H1 (cell line): Measurements from ENCODE around the gene FAAH. TPM values are rescaled to one million over a fixed set of nuclear protein-coding genes. Genes with fewer than 3 reads are reported as not detected.

Experiments
- CTCF ChIA-PET: fragments of 300-600 bp; sonication (Branson Sonifier 250); formaldehyde crosslinking; loops from one replicate; lab custom pipeline; 2021; ENCODE audit not compliant: partially characterized antibody; lab: Charles Lee
- POLR2A ChIA-PET: fragments of 300-600 bp; sonication (Branson Sonifier 250); formaldehyde crosslinking; loops from one replicate; lab custom pipeline; 2021; ENCODE audit warnings: inconsistent platforms; ENCODE audit not compliant: partially characterized antibody; lab: Charles Lee
- DNase-seq, 2 experiments: peaks; one replicate each; pipeline versions ENCODE4 v3.0.0 to v3.0.0-alpha.2; 2010 to 2022; ENCODE audit warnings: low spot score in 2 of 2, low read depth in 1 of 2, mixed read lengths in 1 of 2
- FAIRE-seq: peaks from 2 replicates; lab custom pipeline; 2011; peaks lifted over from hg19 to GRCh38; lab: Jason Lieb, UNC
- H2AFZ ChIP-seq: 2 replicates; pipeline ENCODE4 v1.8.1; 2012; ENCODE audit warnings: low read length, inconsistent platforms
- H2AK5ac ChIP-seq: 2 replicates; pipeline ENCODE4 v1.6.1; 2013; ENCODE audit warnings: low read depth, low read length
- H2BK120ac ChIP-seq: replicated peaks from 2 replicates; pipeline ENCODE3; 2013; ENCODE audit warnings: low read depth, low read length, inconsistent platforms
- H2BK12ac ChIP-seq: 2 replicates; pipeline ENCODE4 v1.6.1; 2013; ENCODE audit warnings: low read depth, low read length
- H2BK15ac ChIP-seq: 2 replicates; pipeline ENCODE4 v1.6.1; 2013; ENCODE audit warnings: low read length
- H2BK20ac ChIP-seq: 2 replicates; pipeline ENCODE4 v1.6.1; 2013; ENCODE audit warnings: low read length
- H2BK5ac ChIP-seq: 2 replicates; pipeline ENCODE4 v1.6.1; 2013; ENCODE audit warnings: low read depth, low read length
- H3K14ac ChIP-seq: 2 replicates; pipeline ENCODE4 v1.6.1; 2013; ENCODE audit warnings: inconsistent platforms; ENCODE audit not compliant: insufficient read length
- H3K18ac ChIP-seq: 2 replicates; pipeline ENCODE4 v1.6.1; 2013; ENCODE audit warnings: low read length; ENCODE audit errors: extremely low read depth
- H3K23ac ChIP-seq: 2 replicates; pipeline ENCODE4 v1.6.1; 2013; ENCODE audit warnings: inconsistent platforms; ENCODE audit not compliant: insufficient read length
- H3K23me2 ChIP-seq: 2 replicates; pipeline ENCODE4 v1.6.1; 2013; ENCODE audit warnings: low read depth, low read length
- H3K27ac ChIP-seq: 2 replicates; pipeline ENCODE4 v1.6.1; 2011; ENCODE audit warnings: low read depth, low read length, inconsistent platforms
- H3K27me3 ChIP-seq, 4 experiments: replicated peaks in 1 of 4; 1 replicate in 1 of 4; 2 replicates in 3 of 4; pipeline versions ENCODE4 v1.6.1 to v1.8.1; 2011 to 2013; ENCODE audit warnings: low read length in 3 of 4, mild to moderate bottlenecking in 3 of 4, inconsistent platforms in 2 of 4, mixed read lengths in 2 of 4, moderate library complexity in 1 of 4; ENCODE audit not compliant: control insufficient read depth in 3 of 4, insufficient read depth in 3 of 4; ENCODE audit errors: extremely low read depth in 1 of 4
- H3K36me3 ChIP-seq, 4 experiments: 2 replicates each; pipeline versions ENCODE4 v1.6.1 to v1.8.1; 2011 to 2013; ENCODE audit warnings: mild to moderate bottlenecking in 4 of 4, low read length in 3 of 4, moderate library complexity in 2 of 4, control low read depth in 1 of 4, inconsistent platforms in 1 of 4; ENCODE audit not compliant: insufficient read depth in 4 of 4, control insufficient read depth in 2 of 4
- H3K4ac ChIP-seq: replicated peaks from 2 replicates; pipeline ENCODE3; 2013; ENCODE audit warnings: low read length, low read depth, mixed read lengths, inconsistent platforms; ENCODE audit not compliant: insufficient read length
- H3K4me1 ChIP-seq, 4 experiments: replicated peaks in 1 of 4; 1 replicate in 1 of 4; 2 replicates in 3 of 4; pipeline versions ENCODE4 v1.6.1 to v1.8.1; 2011 to 2013; ENCODE audit warnings: low read length in 3 of 4, inconsistent platforms in 2 of 4, mixed read lengths in 1 of 4; ENCODE audit not compliant: insufficient read depth in 4 of 4, control insufficient read depth in 3 of 4
- H3K4me2 ChIP-seq, 2 experiments: 2 replicates each; pipeline versions ENCODE4 v1.6.1 to v1.8.1; 2011 to 2013; ENCODE audit warnings: low read depth in 2 of 2, low read length in 2 of 2, control low read depth in 1 of 2, inconsistent platforms in 1 of 2, mild to moderate bottlenecking in 1 of 2; ENCODE audit not compliant: insufficient read depth in 1 of 2
- H3K4me3 ChIP-seq, 4 experiments: fragments of 200-600, 300-600 bp in 1 of 4; sonication (generic), shearing (Covaris generic), sonication (Bioruptor Twin) in 1 of 4; 2 replicates each; pipeline versions ENCODE4 v1.5.1 to v1.8.1; 2011 to 2016; ENCODE audit warnings: low read length in 4 of 4, low read depth in 3 of 4, control low read depth in 2 of 4, inconsistent platforms in 2 of 4, mild to moderate bottlenecking in 2 of 4, mixed read lengths in 1 of 4, moderate library complexity in 1 of 4; ENCODE audit not compliant: insufficient read depth in 2 of 4; ENCODE audit errors: extremely low read depth in 1 of 4
- H3K56ac ChIP-seq: replicated peaks from 2 replicates; pipeline ENCODE3; 2013; ENCODE audit warnings: low read depth, mild to moderate bottlenecking, mixed read lengths, low read length, inconsistent platforms; ENCODE audit not compliant: insufficient read length
- H3K79me1 ChIP-seq: 2 replicates; pipeline ENCODE4 v1.6.1; 2013; ENCODE audit warnings: low read depth, low read length, control low read depth
- H3K79me2 ChIP-seq, 2 experiments: 2 replicates each; pipeline versions ENCODE4 v1.6.1 to v1.8.1; 2012 to 2013; ENCODE audit warnings: low read length in 2 of 2, mild to moderate bottlenecking in 2 of 2, inconsistent platforms in 1 of 2; ENCODE audit not compliant: insufficient read depth in 2 of 2, control insufficient read depth in 1 of 2
- H3K9ac ChIP-seq, 4 experiments: replicated peaks in 1 of 4; 1 replicate in 1 of 4; 2 replicates in 3 of 4; pipeline versions ENCODE4 v1.6.1 to v1.8.1; 2011 to 2013; ENCODE audit warnings: low read depth in 3 of 4, low read length in 3 of 4, control low read depth in 2 of 4, mild to moderate bottlenecking in 2 of 4, moderate library complexity in 2 of 4, inconsistent platforms in 1 of 4; ENCODE audit errors: extremely low read depth in 1 of 4
- H3K9me3 ChIP-seq, 2 experiments: 2 replicates each; pipeline versions ENCODE4 v1.6.1 to v1.8.1; 2012 to 2013; ENCODE audit warnings: mild to moderate bottlenecking in 2 of 2, moderate library complexity in 2 of 2, control low read depth in 1 of 2, inconsistent platforms in 1 of 2, low read depth in 1 of 2, low read length in 1 of 2, mixed read lengths in 1 of 2; ENCODE audit not compliant: insufficient read depth in 2 of 2
- H4K20me1 ChIP-seq, 2 experiments: replicated peaks in 1 of 2; 2 replicates each; pipeline versions ENCODE3 to v1.8.1; 2011 to 2013; ENCODE audit warnings: inconsistent platforms in 2 of 2, low read length in 2 of 2, mild to moderate bottlenecking in 1 of 2; ENCODE audit not compliant: insufficient read depth in 2 of 2, control insufficient read depth in 1 of 2
- H4K5ac ChIP-seq: 2 replicates; pipeline ENCODE4 v1.6.1; 2013; ENCODE audit warnings: low read length, low read depth, mixed read lengths, inconsistent platforms; ENCODE audit not compliant: insufficient read length
- H4K8ac ChIP-seq: 2 replicates; pipeline ENCODE4 v1.8.0; 2013; ENCODE audit warnings: mild to moderate bottlenecking, moderate library complexity, low read length, inconsistent platforms; ENCODE audit not compliant: insufficient read depth; ENCODE audit errors: extremely low read depth
- H4K91ac ChIP-seq: replicated peaks from 2 replicates; pipeline ENCODE3; 2013; ENCODE audit warnings: low read length, mixed read lengths, inconsistent platforms; ENCODE audit not compliant: insufficient read length
- JUN ChIP-seq: IDR thresholded peaks from 2 replicates; pipeline ENCODE4 v1.6.1; 2011; ENCODE audit warnings: low read depth, mild to moderate bottlenecking, improper control_type of control experiment, low read length
- MAFK ChIP-seq: IDR thresholded peaks from 2 replicates; pipeline ENCODE4 v1.6.1; 2012; ENCODE audit warnings: low read depth, mild to moderate bottlenecking, improper control_type of control experiment, low read length
- WGBS, 2 experiments: shearing (Covaris generic) in 1 of 2; methylation state at CpG; one replicate each; pipeline versions ENCODE4 v1.1.6 to v1.1.7; 2013 to 2015; ENCODE audit warnings: low lambda C conversion rate in 2 of 2, mixed read lengths in 2 of 2, inconsistent platforms in 1 of 2, low coverage in 1 of 2, missing lambda C conversion rate in 1 of 2; ENCODE audit not compliant: insufficient replicate concordance in 2 of 2, insufficient coverage in 1 of 2, insufficient read length in 1 of 2; ENCODE audit errors: extremely low coverage in 1 of 2, missing lambda C conversion rate in 1 of 2; 5-methylcytosine and 5-hydroxymethylcytosine counted together
- polyA plus RNA-seq, 7 experiments: library from polyadenylated mRNA; depleted of rRNA in 3 of 7; stranded (reverse) in 5 of 7; unstranded in 2 of 7; fragments of >200 nt in 5 of 7; fragments of 200-250 nt in 2 of 7; gene quantifications; 1 replicate in 5 of 7; 2 replicates in 1 of 7; 4 replicates in 1 of 7; pipeline versions ENCODE4 v1.2.1 to v1.2.3, GENCODE V29; 2011 to 2013; ENCODE audit warnings: missing spikeins in 2 of 7, mixed read lengths in 2 of 7
- total RNA-seq: library from RNA; stranded (reverse); fragmentation: NEBNext Ultra II Directional; extraction: Animal tissue kit (Norgen Biotek cat#: 25700); gene quantifications from 2 replicates; pipeline ENCODE4 v1.2.1, GENCODE V29; 2021

Gene FAAH
- total and polyA plus RNA-seq, 2 of the 8 experiments (the other 6 are each of a cell fraction or from before 2014, with no cell fraction given): 41.2 to 47.3 TPM

- CTCF ChIA-PET: interaction anchor here (0.7 to 1.6 kb wide), 5 partner anchors 11 to 133 kb away, joined by 3 to 6 read pairs (median 4); no protein-coding TSS in a partner anchor
- peak overlapping the region; percentile 90 to 95 for H3K4me2 ChIP-seq
- 0 out of 2 replicates have a peak overlapping the region, but pooled peaks have one; percentile 39 for H2BK12ac ChIP-seq
- no peak overlapping the region for H4K8ac ChIP-seq
- WGBS, 2 experiments: 18% methylated on average over 17 of the region's 17 CpGs; no CpG with 5 or more reads in 1 of the 2 experiments
- peaks cover 12% of the 10 kb centered on the region for H3K23me2 ChIP-seq
- peaks cover 0 to 12% (median 6%) of the 10 kb centered on the region in 4 experiments; a peak in 5 of 7 replicates for H3K4me1 ChIP-seq
- no peak overlapping the region for H3K14ac ChIP-seq
- no peak for DNase-seq
- H2BK20ac ChIP-seq: no peak overlapping the region; the same call in 1 of the 2 replicates
- H3K27me3 ChIP-seq: peaks cover 0 to 2% (median under 1%) of the 10 kb centered on the region in 4 experiments; a peak in 2 of 7 replicates
- H2BK5ac ChIP-seq: no peak overlapping the region
- no peak overlapping the region for H3K23ac ChIP-seq
- no peak overlapping the region for H4K5ac ChIP-seq
- FAIRE-seq: no peak
- TF ChIP-seq MAFK (0 out of 2 replicates have a peak, but pooled peaks have one; percentile 15), JUN (no peak)
- H2BK120ac ChIP-seq: no peak overlapping the region
- no peak overlapping the region; the same call in 1 of the 2 replicates for H2AK5ac ChIP-seq
- H2AFZ ChIP-seq: no peak overlapping the region; the same call in 1 of the 2 replicates
- H3K18ac ChIP-seq: no peak overlapping the region
- no peak overlapping the region for H3K56ac ChIP-seq
- peak overlapping the region in 3 of 4 experiments; percentile 51 to 80 (median 72); a peak in 6 of 7 replicates for H3K9ac ChIP-seq
- no peaks in the 10 kb centered on the region for H3K9me3 ChIP-seq
- H4K91ac ChIP-seq: no peak overlapping the region
- H3K79me2 ChIP-seq: peaks cover 0 to 31% of the 10 kb centered on the region in 2 experiments; a peak in 2 of 4 replicates
- no peak overlapping the region for H3K27ac ChIP-seq
- H3K4ac ChIP-seq: no peak overlapping the region
- POLR2A ChIA-PET: interaction anchor here (1.3 to 1.9 kb wide), 6 partner anchors 9 to 37 kb away, joined by 3 to 10 read pairs (median 4); no protein-coding TSS in a partner anchor
- H3K4me3 ChIP-seq: peak overlapping the region; percentile 74 to 92 (median 81)
- H3K36me3 ChIP-seq: no peaks in the 10 kb centered on the region; a peak in 1 of 8 replicates
- peaks cover 1 to 6% of the 10 kb centered on the region in 2 experiments for H4K20me1 ChIP-seq
- 0 out of 2 replicates have a peak overlapping the region, but pooled peaks have one; percentile 29 for H2BK15ac ChIP-seq
- H3K79me1 ChIP-seq: no peaks in the 10 kb centered on the region; the same call in 1 of the 2 replicates
Observed at GRCh38 chr1:46394872-46395465, 852 bp downstream of the FAAH start.
